Islet precursor cell (in vitro differentiated cells): ENCODE results near the gene NPHP4.

Source experiments
- DNase-seq: peaks from one replicate; pipeline ENCODE4 v3.0.0-alpha.2; 2018

The NPHP4 gene

GRCh38 chr1:5989286-5989605 lies 3.0 kb downstream of the NPHP4 start:
- no peak for DNase-seq

- DNase-seq: no peak
These were observed 3.5 kb downstream of the NPHP4 start for GRCh38 chr1:5988596-5989285.

GRCh38 chr1:5986018-5986417 lies 6.2 kb downstream of the NPHP4 start:
- DNase-seq: no peak

GRCh38 chr1:5985250-5985649 lies 7.0 kb downstream of the NPHP4 start:
- DNase-seq: no peak

GRCh38 chr1:5983361-5984103 lies 8.7 kb downstream of the NPHP4 start:
- DNase-seq: no peak

GRCh38 chr1:5982868-5983267 lies 9.4 kb downstream of the NPHP4 start:
- no peak for DNase-seq

- DNase-seq: no peak
These were observed 9.9 kb downstream of the NPHP4 start for GRCh38 chr1:5982276-5982675.

- DNase-seq: no peak
These were observed 11.2 kb downstream of the NPHP4 start for GRCh38 chr1:5981009-5981380.

- DNase-seq: peak; percentile 95
These were observed 11.8 kb downstream of the NPHP4 start for GRCh38 chr1:5980314-5981008.

- no peak for DNase-seq
These were observed 12.5 kb downstream of the NPHP4 start for GRCh38 chr1:5979536-5980313.

- no peak for DNase-seq
These were observed 13.8 kb downstream of the NPHP4 start for GRCh38 chr1:5978452-5978851.

- no peak for DNase-seq
These were observed 14.5 kb downstream of the NPHP4 start for GRCh38 chr1:5977494-5978444.

- DNase-seq: no peak
These were observed 15.3 kb downstream of the NPHP4 start for GRCh38 chr1:5976726-5977493.

- DNase-seq: no peak
These were observed 16.0 kb downstream of the NPHP4 start for GRCh38 chr1:5976231-5976630.

- peak; percentile 77 for DNase-seq
These were observed 16.9 kb downstream of the NPHP4 start for GRCh38 chr1:5975133-5975880.

- no peak for DNase-seq
These were observed 17.6 kb downstream of the NPHP4 start for GRCh38 chr1:5974631-5975030.

- DNase-seq: no peak
These were observed 18.5 kb downstream of the NPHP4 start for GRCh38 chr1:5973771-5974170.

GRCh38 chr1:5972198-5972520 lies 20.1 kb downstream of the NPHP4 start:
- DNase-seq: no peak

GRCh38 chr1:5971471-5972197 lies 20.6 kb downstream of the NPHP4 start:
- DNase-seq: no peak
